Stimulated activated naive CD4-positive, alpha-beta T cell (primary cell): ENCODE measurements around the gene SPEG.

ENCODE experiments used
- DNase-seq, 6 experiments: peaks; one replicate each; lab custom pipeline; 2025; lab: John Stamatoyannopoulos, UW

The SPEG gene

GRCh38 chr2:219514196-219514761 is 79.6 kb downstream of the SPEG start, which contains the start of gene ASIC4:
Gene ASIC4, plus strand, starts transcription at chr2:219514482. Its CDS starts 243 bp downstream, at chr2:219514725.
- no peak for DNase-seq

GRCh38 chr2:219514836-219515235 is 80.2 kb downstream of the SPEG start:
- no peak for DNase-seq

- no peak for DNase-seq
Measured at GRCh38 chr2:219515874-219516629, 81.4 kb downstream of the SPEG start.

- DNase-seq: no peak
Measured at GRCh38 chr2:219516888-219517287, 82.2 kb downstream of the SPEG start.

- no peak for DNase-seq
Measured at GRCh38 chr2:219517954-219518778, 83.5 kb downstream of the SPEG start.

GRCh38 chr2:219519526-219519916 is 84.9 kb downstream of the SPEG start:
- no peak for DNase-seq

- no peak for DNase-seq
Measured at GRCh38 chr2:219520079-219520478, 85.4 kb downstream of the SPEG start.

GRCh38 chr2:219521066-219521880 is 86.6 kb downstream of the SPEG start:
- peak in 1 of 6 experiments; percentile 7 for DNase-seq

GRCh38 chr2:219522111-219523030 is 87.7 kb downstream of the SPEG start:
- DNase-seq: no peak

GRCh38 chr2:219523031-219523671 is 88.5 kb downstream of the SPEG start:
- peak in 1 of 6 experiments; percentile 5 for DNase-seq

- DNase-seq: no peak
Measured at GRCh38 chr2:219524817-219525216, 90.2 kb downstream of the SPEG start.

GRCh38 chr2:219525533-219526232 is 91.0 kb downstream of the SPEG start:
- DNase-seq: no peak

- DNase-seq: no peak
Measured at GRCh38 chr2:219526320-219527075, 91.9 kb downstream of the SPEG start.

GRCh38 chr2:219527076-219527394 is 92.4 kb downstream of the SPEG start:
- DNase-seq: no peak

- DNase-seq: no peak
Measured at GRCh38 chr2:219527472-219527871, 92.8 kb downstream of the SPEG start.

- DNase-seq: peak; percentile 55 to 86 (median 76)
Measured at GRCh38 chr2:219530048-219530963, 95.7 kb downstream of the SPEG start.

- no peak for DNase-seq
Measured at GRCh38 chr2:219531639-219532377, 97.2 kb downstream of the SPEG start.

- no peak for DNase-seq
Measured at GRCh38 chr2:219532378-219532649, 97.7 kb downstream of the SPEG start.
